ENCODE results near the gene ZNF532.

GRCh38 chr18:58819051-58819450, 45.6 kb upstream of the ZNF532 start:
- TF ChIP-seq POLR2A (IDR thresholded peaks at IDR 0.05) (no peak), CTCF (IDR thresholded peaks at IDR 0.05) (no peak)
